NCI-H1436 (cell line): ENCODE data around the gene ZNF24.

Experiments used
- DNase-seq: peaks from one replicate; lab custom pipeline; 2025; lab: John Stamatoyannopoulos, UW

Gene ZNF24

GRCh38 chr18:35343936-35344735 is at the start of gene ZNF24:
Gene ZNF24 (minus strand): TSS chr18:35344420. CDS start chr18:35340650, 3,770 bp downstream.
- peak; percentile 94 for DNase-seq

DNA sequence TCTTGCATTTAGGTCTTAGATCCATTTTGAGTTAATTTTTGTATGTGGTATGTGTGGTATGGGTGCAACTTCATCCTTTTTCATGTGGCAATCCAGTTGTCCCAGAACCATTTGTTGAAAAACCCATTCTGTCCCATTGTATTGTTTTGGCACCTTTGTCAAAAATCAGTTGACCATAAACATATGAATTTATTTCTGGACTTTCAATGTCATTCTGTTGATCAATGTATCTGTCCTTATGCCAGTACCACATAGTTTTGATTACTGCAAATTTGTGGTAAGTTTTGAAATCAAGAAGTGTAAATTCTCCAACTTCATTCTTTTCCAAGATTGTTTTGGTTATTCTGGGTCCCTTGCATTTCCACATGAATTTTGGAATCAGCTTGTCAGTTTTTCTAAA is 49.5 kb upstream of the ZNF24 start:
- no peak for DNase-seq

- DNase-seq: no peak
Measured at GRCh38 chr18:35392375-35392774, 48.2 kb upstream of the ZNF24 start.

DNA sequence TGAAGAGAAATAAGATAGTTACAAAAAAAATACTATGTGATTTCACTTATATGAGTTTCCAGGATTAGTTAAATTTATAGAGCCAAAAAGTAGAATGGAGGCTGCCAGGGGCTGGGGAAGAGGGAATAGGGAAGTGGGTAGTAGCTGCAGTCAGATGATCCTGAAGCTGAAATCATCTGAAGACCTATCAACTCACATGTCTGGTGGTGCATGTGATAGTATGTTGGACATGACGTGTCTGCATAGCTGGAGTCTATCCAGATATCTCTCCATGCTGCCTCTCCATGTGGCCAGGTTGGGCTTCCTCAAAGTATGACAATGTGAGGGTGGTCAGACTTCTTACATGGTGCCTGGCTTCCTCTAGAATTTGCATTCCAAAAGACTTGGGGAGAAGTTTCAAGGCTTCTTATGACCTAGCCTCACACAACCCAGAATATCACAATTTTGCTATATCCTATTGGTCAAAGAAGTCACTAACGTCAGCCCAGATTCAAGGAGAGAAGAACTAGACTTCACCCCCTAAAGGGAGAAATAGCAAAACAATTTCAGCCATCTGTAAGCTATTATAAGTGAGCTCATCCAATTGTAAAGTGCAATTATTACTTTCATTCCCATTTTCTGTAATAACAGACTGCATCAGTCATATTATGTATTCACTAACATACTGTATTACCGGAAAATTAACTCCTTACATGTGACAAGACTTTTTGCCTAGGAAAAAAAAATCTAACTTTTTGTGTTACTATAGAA is 46.9 kb upstream of the ZNF24 start:
- DNase-seq: no peak

- DNase-seq: no peak
Measured at GRCh38 chr18:35389095-35389618, 44.9 kb upstream of the ZNF24 start.

GRCh38 chr18:35387152-35387571 is 42.9 kb upstream of the ZNF24 start:
- no peak for DNase-seq

DNA sequence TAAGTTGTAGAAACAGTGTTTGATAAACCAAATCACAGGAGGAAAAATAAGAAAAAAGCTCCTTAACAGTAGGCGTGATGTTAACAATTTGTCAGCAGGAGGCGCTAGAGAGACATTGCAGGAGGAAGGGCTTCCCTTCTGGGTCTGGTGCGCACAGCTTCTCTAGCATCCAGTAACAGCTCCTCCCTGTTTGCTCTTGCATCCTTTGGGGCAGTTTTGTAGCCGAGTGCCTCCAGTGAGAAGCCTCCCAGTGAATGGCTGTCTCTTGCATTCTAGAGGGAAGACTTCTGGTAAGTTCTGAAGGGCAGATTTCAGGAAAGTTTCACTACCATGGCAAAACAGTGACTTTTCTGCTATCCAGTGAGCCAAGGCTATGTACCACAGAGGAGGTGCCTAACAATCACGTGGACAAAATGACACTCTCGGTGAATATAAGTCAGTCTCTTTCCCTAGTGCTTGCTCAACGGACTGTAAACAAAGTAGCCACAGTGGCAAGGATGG is 42.4 kb upstream of the ZNF24 start:
- peak; percentile 78 for DNase-seq

- DNase-seq: no peak
Measured at GRCh38 chr18:35383136-35383535, 38.9 kb upstream of the ZNF24 start.

DNA sequence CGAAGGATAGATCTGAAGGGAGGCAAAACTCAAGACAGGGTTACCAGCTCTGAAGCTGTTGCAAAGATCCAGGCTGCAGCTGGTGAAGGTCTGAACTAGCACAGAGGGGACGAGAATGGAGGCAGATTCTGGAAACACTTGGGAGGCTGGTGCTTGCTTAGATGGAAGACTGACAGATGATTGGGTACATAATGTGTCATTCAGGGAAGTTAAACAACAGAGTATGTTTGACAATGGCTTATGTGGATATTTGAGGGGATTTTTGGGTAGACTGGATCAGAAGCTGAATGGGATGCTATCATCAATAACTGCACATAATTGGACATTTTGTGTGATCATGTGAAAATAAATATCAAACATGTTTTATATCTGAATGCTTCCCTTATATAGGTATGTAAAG is 35.2 kb upstream of the ZNF24 start:
- DNase-seq: no peak

- DNase-seq: no peak
Measured at GRCh38 chr18:35378574-35378896, 34.3 kb upstream of the ZNF24 start.

DNA sequence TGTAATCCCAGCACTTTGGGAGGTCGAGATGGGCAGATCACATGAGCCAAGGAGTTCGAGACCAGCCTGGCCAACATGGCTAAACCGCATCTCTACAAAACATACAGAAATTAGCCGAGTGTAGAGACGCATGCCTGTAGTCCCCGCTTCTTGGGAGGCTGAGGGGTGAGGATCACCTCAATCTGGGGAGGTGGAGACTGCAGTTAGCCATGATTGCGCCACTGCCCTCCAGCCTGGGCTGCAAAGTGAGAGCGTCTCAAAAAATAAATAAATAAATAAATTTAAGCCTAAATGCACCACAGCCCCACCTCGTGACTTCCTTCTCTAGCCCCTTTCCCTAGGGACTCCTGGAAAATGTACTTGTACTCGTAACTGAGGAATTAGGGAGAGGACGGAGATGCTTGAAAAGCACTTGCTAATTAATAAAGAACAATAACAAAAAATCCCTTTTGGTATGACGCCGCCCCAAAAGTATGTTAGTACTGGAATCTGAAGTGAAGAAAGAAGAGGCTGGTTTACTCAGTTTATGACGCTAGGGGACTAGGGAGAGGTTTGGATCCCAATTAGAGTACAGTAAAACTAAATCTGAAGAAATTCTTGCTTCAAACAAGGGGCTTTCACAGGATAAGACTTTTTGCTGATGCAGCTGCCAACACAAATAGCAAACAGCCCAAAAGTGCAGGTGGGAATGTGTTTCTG is 33.8 kb upstream of the ZNF24 start:
- DNase-seq: no peak

DNA sequence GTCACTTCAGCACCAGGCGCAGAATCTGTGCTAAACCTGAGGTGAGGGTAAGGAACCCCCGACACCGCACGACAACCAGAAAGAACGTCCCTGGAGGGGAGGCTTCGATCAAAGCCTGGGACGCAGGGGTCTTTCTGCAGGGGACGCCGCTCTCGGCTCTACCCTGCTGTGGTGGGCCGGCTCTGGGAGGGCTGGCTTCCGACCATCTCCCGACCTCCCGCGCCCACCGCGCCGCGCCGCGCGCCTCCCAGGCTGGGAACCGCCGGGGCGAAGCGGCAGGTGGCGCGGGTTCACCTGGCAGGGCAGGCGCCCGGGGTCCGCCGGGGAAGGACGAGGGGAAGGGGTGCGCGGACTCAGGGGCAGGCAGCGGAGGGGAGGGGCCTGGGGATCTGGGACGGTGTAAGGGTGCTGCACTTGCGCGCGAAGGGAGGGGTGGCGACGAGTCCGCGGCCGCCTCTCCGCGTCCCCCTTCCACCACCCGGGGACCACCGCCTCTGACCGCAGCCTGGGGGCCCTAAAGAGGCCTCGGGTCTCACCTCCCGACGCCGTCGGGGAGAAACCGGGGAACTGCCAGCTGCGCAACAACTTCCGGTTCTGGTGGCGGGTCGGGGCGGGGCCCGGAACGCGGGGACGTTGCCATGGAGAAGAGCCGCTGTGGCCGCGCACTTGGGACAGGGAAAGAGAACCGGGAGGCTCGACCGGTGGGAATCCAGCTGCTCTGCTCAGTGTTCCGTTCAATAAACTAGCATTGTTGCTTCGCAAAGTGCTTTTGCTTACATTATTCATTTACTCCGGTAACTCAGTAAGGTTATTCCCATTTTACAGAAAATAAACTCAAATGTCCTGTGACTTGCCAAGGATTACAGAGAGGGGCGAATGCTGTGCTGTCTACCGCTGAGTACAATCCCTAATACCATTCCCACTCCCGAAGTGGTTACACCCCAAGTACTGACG is 32.8 kb upstream of the ZNF24 start, which contains the start of gene ZNF396:
Gene ZNF396 (minus strand): TSS at position 596 of the 954 bp plus-strand sequence. CDS start 3,045 bp downstream, outside the sequence.
- peak; percentile 52 for DNase-seq

GRCh38 chr18:35376393-35376741 is 32.1 kb upstream of the ZNF24 start:
- no peak for DNase-seq

DNA sequence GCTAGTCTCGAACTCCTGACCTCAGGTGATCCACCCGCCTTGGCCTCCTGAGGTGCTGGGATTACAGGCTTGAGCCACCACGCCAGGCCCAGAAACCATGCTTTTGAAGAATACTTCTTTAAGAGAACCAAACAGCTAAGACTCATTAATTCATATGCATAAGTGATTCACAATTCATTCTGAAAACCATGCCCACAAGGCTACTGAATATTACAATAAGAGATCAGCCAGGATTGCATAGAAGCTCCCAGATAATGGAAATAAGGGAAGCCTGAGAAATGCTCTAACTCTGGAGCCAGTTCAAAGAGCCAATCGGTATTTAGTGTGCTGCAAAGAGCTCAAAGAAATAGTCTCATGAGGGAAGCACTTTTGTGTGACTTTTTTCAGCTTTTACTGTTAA is 30.5 kb upstream of the ZNF24 start:
- DNase-seq: no peak

- no peak for DNase-seq
Measured at GRCh38 chr18:35371412-35372195, 27.4 kb upstream of the ZNF24 start.

- no peak for DNase-seq
Measured at GRCh38 chr18:35369126-35369525, 24.9 kb upstream of the ZNF24 start.

GRCh38 chr18:35368595-35368994 is 24.4 kb upstream of the ZNF24 start:
- DNase-seq: no peak

GRCh38 chr18:35362531-35362930 is 18.3 kb upstream of the ZNF24 start:
- DNase-seq: no peak

DNA sequence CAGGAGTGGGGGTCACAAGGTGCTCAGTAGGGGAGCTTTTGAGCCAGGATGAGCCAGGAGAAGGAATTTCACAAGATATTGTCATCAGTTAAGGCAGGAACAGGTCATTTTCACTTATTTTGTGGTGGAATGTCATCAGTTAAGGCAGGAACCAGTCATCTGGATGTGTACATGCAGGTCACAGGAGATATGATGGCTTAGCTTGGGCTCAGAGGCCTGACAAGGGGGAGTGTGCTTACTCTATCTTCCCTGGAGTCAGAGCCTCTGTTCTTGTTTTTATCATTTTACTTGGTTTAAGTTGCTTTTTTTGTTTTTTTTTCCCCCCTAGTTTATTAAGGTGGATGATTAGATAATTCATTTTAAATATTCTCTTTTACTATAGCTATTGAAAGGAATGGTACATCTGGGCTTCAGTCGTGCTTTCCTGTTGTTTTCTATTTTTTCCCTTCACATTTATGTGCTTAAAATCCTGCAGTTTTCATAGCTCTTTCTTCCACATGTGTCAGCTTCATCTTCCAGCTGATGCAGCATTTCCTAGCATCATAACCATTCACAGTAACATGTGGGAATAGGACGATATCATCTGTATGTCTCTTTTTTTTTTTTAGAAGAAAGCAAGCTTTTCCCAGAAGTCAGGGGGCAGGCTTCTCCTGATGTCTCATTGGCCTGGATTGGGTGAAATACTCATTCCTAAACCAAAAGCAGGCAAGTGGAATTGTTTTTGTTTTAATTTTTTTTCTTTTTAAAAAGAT is 17.5 kb upstream of the ZNF24 start:
- no peak for DNase-seq
